ENCODE measurements around the gene CSF1.
"Not testable (repeated sequence)": the region's sequence is repeated elsewhere in the genome, so short reads cannot be mapped to it uniquely, and the experiment has no call there.

Gene CSF1

DNA sequence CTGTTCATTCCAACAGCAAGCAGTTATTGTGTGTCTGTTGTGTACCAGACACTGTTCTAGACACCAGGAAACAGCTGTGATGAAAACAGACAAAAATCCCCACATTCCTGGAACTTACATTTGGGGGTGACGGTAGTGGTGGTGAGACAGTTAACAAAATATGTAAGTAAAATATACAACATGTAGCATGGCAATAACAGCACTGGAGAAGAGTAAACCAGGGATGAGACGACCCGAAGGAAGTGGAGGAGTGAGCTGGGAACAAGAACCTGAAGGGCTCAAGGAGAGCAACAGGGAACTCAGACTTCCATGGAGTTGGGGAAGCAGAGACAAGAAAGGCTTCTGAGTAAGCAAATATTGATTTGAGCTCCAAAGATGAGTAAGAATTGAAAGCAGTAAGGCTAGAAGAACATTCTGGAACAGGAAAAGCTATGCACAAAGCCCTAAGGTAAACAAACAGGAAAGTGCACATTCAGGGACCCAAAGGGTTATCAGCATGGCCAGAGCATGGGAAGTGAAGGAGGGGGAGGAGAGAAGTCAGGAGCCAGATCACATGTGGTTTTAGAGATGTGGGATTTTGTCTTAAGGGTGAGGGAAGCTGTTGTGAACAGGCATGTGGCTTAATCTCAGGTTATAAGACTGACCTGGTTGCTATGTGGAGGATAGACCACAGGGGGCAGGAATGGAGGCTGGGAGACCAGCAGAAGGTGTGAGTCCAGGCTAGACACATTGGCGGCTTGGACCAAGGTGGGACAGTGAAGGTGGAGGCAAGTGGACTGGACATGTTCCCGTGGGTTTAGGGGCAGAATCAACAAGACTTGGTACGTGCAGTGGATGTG lies 7.3 kb downstream of the CSF1 start:
- DNase-seq (ENCODE audit: low spot score): no peak
- TF ChIP-seq, protein P1, sequence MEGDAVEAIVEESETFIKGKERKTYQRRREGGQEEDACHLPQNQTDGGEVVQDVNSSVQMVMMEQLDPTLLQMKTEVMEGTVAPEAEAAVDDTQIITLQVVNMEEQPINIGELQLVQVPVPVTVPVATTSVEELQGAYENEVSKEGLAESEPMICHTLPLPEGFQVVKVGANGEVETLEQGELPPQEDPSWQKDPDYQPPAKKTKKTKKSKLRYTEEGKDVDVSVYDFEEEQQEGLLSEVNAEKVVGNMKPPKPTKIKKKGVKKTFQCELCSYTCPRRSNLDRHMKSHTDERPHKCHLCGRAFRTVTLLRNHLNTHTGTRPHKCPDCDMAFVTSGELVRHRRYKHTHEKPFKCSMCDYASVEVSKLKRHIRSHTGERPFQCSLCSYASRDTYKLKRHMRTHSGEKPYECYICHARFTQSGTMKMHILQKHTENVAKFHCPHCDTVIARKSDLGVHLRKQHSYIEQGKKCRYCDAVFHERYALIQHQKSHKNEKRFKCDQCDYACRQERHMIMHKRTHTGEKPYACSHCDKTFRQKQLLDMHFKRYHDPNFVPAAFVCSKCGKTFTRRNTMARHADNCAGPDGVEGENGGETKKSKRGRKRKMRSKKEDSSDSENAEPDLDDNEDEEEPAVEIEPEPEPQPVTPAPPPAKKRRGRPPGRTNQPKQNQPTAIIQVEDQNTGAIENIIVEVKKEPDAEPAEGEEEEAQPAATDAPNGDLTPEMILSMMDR (conservative IDR thresholded peaks at IDR 0.05; ENCODE audit: low read depth): no peak
- POLR2A ChIA-PET (ENCODE audit: low non-redundant PET): no interaction called here
- CTCF ChIA-PET: interaction anchor here (1.2 kb wide), 1 partner anchor 38 kb away, joined by 3 read pairs; no protein-coding TSS in a partner anchor
- no peak overlapping the region for H3K27ac ChIP-seq

DNA sequence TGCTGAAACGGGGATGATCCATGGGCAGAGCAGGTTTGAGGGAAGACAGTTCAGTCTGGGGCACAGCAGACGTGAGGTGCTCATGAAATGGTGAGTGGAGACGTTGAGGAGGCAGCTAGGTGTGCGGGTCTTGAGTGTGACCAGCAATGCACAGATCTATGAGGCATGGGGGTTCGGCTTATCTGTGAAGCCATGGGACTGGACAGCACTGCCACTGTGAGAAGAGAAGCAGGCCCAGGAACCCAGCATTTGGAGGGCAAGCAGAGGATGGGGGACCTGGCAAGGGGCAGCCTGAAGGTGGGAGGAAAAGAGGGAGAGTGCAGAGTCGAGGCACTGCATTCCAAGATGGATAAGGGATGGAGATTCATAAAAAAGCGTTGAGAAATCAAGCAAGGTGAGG lies 8.0 kb downstream of the CSF1 start:
- TF ChIP-seq, protein P1 (conservative IDR thresholded peaks at IDR 0.05; ENCODE audit: low read depth): no peak
- DNase-seq (ENCODE audit: low spot score): no peak
- POLR2A ChIA-PET (ENCODE audit: low non-redundant PET): no interaction called here
- no peak overlapping the region for H3K27ac ChIP-seq
- CTCF ChIA-PET: interaction anchor here (1.2 kb wide), 1 partner anchor 38 kb away, joined by 3 read pairs; no protein-coding TSS in a partner anchor

DNA sequence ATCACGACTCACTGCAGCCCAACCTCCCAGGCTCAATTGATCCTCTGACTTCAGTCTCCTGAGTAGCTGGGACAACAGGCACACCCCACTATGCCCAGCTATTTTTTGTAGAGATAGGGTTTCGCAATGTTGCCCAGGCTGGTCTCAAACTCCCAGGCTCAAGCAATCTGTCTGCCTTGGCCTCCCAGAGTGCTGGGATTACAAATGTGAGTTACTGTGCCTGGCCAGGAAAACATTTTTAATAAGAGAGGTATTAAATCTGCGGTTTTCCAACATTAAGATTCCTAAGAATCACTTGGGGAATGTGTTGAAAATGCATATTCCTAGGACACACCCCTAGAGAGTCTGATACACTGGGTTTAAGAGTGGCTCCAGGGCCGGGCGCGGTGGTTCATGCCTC lies 8.7 kb downstream of the CSF1 start:
- POLR2A ChIA-PET (ENCODE audit: low non-redundant PET): no interaction called here
- CTCF ChIA-PET: no interaction called here
- no peak overlapping the region for H3K27ac ChIP-seq
- TF ChIP-seq, protein P1 (conservative IDR thresholded peaks at IDR 0.05; ENCODE audit: low read depth): no peak
- DNase-seq (ENCODE audit: low spot score): no peak

DNA sequence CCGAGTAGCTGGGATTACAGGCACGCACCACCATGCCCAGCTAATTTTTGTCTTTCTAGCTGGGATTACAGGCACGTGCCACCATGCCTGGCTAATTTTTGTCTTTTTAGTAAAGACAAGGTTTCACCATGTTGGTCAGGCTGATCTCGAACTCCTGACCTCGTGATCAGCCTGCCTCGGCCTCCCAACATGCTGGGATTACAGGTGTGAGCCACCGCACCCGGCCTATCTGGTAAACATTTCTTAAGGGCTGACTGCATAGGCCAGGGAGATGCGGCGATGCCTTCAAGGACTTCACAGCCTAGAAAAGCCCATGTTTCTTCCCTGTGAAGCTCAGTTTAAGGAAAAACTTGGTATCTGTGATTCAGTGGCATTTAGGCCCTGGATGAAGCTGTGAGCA lies 9.7 kb downstream of the CSF1 start:
- CTCF ChIA-PET: interaction anchor here (0.6 to 1.7 kb wide), 4 partner anchors 61 to 388 kb away, joined by 3 to 6 read pairs (median 4); no protein-coding TSS in a partner anchor
- H3K27ac ChIP-seq; DNase-seq (ENCODE audit: low spot score); POLR2A ChIA-PET (ENCODE audit: low non-redundant PET): not testable (repeated sequence)

DNA sequence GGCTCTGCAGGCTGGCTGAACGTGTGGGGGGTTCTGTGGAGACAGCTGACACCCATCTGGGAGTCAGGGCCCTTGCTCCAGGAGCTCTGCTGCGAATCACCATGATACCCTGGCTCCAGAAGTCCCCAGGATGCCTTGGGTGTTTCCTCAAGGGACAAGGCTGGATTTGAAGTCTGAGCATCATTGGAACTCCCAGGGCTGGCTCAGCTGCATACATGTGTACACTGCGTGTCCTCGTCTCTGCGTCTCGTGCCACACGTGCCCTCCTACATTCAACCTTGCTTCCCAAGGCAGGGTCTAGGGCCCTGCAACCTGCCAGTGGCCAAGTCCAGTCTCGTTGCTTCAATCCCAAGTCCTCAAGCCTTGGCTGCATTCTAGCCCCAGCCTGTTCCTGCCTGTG lies 11.7 kb downstream of the CSF1 start:
- POLR2A ChIA-PET (ENCODE audit: low non-redundant PET): no interaction called here
- TF ChIP-seq, protein P1 (conservative IDR thresholded peaks at IDR 0.05; ENCODE audit: low read depth): no peak
- no peak for DNase-seq (ENCODE audit: low spot score)
- no peak overlapping the region for H3K27ac ChIP-seq
- CTCF ChIA-PET: no interaction called here

DNA sequence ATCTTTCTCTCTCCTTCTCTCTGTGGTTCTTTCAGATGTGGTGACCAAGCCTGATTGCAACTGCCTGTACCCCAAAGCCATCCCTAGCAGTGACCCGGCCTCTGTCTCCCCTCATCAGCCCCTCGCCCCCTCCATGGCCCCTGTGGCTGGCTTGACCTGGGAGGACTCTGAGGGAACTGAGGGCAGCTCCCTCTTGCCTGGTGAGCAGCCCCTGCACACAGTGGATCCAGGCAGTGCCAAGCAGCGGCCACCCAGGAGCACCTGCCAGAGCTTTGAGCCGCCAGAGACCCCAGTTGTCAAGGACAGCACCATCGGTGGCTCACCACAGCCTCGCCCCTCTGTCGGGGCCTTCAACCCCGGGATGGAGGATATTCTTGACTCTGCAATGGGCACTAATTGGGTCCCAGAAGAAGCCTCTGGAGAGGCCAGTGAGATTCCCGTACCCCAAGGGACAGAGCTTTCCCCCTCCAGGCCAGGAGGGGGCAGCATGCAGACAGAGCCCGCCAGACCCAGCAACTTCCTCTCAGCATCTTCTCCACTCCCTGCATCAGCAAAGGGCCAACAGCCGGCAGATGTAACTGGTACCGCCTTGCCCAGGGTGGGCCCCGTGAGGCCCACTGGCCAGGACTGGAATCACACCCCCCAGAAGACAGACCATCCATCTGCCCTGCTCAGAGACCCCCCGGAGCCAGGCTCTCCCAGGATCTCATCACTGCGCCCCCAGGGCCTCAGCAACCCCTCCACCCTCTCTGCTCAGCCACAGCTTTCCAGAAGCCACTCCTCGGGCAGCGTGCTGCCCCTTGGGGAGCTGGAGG lies 12.7 kb downstream of the CSF1 start:
- CTCF ChIA-PET: interaction anchor here (0.6 to 1.9 kb wide), 6 partner anchors 12 to 233 kb away, joined by 3 to 9 read pairs (median 6); partner anchors contain the start of gene AHCYL1

More for the DNA sequence above, 12.7 kb downstream of the CSF1 start:
- POLR2A ChIA-PET (ENCODE audit: low non-redundant PET): no interaction called here
- DNase-seq (ENCODE audit: low spot score): no peak
- TF ChIP-seq, protein P1 (conservative IDR thresholded peaks at IDR 0.05; ENCODE audit: low read depth): no peak
- H3K27ac ChIP-seq: no peak overlapping the region

Data from RWPE1 (cell line).